ENCODE data around the gene PARD3.

Gene PARD3

DNA sequence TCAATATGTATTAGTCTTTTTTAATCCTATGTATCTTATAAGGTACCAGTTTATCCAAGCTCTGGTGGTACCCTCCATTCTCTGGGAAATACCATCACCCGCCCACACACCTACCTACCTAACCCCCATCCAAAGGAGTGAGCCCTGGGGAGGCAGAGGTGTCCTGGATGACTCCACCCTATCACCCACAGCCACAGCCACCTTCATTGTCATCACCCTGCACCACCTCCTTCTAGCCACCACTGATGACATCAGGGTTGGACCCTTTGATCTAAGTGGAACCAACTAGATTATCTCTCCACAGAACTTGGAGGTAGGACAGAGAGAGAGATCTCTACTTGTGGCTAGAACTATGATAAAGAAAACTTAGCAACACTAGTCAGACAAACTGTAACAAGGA, 259.4 kb downstream of the PARD3 start:
- in situ Hi-C loops (cut with MboI; ENCODE audit: low sequenced_read_pairs) = no loop called here

DNA sequence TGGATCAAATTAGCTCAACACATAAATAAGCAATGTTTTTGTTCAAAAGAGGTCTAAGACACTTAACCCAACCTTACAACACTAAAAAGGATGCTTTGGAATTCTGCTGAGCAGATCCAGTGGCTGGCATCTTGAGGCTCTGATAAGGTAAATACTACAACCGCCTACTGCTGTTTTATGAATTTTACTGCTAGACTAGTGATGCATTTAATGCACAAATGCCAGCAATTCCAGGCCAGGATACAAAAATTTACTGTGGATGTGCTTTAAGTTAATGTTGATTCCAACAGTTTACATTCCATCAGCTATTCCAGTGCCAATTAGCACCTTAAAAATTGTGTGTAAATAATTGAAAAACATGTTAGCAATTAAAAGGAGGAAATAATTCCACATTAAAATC, 261.3 kb downstream of the PARD3 start:
- in situ Hi-C loops (cut with MboI; ENCODE audit: low sequenced_read_pairs) = no loop called here

DNA sequence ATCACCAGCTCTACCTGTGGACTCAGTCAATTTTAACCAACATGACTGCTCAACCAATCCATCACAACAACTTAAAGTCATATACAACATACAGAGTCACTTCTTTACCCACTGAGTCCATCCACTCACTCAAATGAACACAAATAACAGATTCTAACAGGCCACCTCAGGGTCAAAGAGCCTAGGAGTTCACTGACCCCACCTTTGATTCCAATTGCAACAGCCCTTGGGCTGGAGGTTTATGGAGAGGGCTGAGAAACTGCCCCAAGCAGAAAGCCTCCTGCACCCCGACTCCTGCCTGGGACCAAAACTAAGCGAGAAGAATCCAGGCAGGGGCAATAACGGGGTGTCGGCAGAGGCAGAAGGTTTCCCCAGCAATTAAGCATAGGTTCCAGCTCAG, 263.8 kb downstream of the PARD3 start:
- in situ Hi-C loops (cut with MboI; ENCODE audit: low sequenced_read_pairs) = no loop called here

DNA sequence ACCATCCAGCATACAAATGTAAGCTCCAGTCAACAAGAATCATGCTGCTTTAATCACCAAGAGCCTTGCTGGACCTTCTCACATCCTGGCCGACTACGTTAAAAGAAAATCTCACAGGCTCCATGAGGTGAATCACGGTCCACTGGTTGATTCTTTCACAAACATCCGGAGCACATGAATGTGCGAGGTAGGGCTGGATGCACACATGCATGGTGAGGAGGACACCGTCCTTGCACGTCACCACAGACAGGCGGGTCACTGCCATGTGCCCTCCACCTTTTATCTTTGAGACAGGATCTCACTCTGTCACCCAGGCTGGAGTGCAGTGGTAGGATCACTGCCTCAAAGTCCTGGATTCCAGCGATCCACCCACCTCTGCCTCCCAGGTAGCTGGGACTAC, 265.1 kb downstream of the PARD3 start:
- in situ Hi-C loops (cut with MboI; ENCODE audit: low sequenced_read_pairs) = no loop called here

DNA sequence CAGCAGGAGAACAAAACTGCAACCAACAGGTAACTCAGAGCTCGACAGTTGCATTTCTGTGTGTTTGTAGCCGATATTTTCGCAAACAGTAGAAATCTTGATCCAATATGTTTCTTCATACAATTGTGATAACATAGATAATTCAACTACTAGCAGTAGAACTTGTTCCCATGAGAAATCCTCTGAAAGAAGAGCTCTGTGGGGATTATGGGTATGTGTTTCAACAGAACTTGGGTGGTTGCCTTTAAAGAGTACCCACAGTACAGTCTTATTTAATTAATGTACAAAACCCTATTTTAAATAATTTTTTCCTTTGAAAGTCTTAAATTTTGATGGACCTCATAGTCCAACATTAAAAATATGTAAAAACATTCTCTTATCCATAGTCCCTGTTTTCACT, 266.1 kb downstream of the PARD3 start:
- in situ Hi-C loops (cut with MboI; ENCODE audit: low sequenced_read_pairs) = no loop called here

DNA sequence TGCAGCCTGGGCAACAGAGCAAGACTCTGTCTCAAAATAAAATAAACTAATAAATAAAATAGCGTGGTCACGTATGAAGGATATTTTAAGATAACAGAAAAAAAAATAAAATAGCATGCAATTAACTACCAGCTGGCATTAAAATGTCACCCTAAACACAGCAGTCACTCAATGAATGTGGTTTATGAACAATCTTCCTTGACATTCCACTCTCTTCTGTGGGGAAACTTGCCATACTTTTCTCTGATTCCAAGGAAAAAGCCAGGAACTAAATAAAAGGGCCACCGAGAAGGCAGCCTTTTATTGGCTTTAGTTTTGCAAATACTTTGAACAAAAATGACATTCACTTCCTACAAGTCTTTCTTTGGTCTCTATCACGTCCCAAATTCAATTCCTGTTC, 266.6 kb downstream of the PARD3 start:
- in situ Hi-C loops (cut with MboI; ENCODE audit: low sequenced_read_pairs) = no loop called here

DNA sequence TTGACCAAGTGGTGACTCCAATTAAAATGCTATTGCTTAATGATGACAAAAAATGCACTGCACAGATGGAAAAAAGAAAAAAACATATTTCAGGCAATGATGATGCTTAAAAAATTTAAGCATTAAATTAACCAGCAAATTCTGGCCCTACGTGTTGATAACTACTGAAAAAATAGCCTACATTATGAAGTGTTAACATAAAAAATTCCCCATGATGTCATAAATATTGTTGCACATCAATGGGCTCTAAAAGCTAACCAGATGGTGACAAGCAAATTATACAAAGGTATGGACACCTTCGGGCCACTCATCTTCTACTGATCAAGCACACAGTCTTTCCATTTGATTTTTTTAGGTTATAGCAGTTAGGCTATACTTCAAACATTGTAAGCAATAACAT, 267.4 kb downstream of the PARD3 start:
- in situ Hi-C loops (cut with MboI; ENCODE audit: low sequenced_read_pairs) = no loop called here

DNA sequence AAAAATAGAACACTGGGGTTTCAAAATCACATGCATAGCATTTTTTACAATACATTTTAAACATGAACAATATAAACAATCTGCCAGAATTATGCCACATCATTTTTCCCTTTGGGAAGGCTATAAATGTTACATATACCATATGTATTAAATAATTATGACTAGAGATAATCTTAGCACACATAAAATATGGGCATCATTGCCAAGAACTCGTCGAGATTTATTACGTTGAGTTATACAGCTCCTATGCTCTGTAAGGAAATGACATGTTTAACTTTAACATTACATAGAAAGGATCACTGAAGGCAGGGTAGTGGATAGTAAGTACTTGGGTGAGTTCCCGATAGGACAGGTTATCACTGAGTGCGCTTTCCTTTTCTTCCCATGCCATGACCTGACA, 267.8 kb downstream of the PARD3 start:
- in situ Hi-C loops (cut with MboI; ENCODE audit: low sequenced_read_pairs) = no loop called here

DNA sequence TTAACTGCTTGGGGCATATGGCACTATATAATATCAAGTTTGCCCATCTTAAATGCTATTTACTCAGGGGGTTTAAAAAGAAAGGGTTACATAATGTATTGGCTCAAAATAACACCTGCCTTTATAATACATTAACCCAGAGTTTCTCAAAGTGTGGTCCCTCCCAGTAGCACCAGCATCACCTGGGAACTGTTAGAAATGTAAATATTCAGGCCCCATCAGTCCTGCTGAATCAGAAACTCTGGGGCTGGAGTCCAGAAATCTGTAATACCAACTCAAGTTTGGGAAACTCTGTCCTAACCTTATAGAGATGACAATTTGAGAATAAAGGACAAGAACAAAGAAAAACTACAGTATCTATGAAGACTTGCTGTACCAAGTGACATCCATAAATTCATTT, 270.7 kb downstream of the PARD3 start:
- in situ Hi-C loops (cut with MboI; ENCODE audit: low sequenced_read_pairs) = no loop called here

DNA sequence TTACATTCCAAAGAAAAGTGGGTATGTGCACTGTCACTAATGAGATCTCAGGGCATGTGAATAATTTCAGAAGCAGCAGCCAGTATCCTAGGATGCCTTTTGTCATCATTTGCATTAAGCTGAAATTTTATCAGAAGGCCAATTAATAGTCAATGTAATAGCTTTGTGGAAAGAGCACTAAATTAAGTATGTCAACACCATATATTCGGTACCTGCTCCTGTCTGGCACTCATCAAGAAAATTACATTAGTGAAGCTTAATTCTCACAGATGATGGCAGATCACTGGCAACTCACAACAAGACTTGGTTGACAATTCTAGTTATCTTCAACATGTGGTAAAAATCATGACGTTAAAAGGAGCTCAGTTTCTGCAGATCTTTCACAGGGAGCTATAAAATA, 271.4 kb downstream of the PARD3 start:
- in situ Hi-C loops (cut with MboI; ENCODE audit: low sequenced_read_pairs) = no loop called here

DNA sequence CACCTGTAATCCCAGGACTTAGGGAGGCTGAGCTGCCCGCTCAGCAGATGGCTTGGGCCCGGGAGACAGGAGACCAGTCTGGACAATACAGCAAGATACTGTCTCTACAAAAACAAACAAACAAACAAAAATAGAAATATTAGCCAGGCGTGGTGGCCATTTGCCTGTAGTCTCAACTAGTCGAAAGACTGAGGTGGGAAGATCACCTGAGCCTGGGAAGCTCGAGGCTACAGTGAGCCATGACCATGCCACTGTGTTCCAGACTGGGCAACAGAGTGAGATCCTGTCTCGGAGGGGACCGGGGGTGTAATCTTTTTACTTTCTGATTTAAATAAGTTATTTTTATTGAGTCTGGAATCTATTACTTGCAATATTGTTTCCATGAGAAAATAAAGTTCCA, 274.6 kb downstream of the PARD3 start:
- in situ Hi-C loops (cut with MboI; ENCODE audit: low sequenced_read_pairs) = no loop called here

DNA sequence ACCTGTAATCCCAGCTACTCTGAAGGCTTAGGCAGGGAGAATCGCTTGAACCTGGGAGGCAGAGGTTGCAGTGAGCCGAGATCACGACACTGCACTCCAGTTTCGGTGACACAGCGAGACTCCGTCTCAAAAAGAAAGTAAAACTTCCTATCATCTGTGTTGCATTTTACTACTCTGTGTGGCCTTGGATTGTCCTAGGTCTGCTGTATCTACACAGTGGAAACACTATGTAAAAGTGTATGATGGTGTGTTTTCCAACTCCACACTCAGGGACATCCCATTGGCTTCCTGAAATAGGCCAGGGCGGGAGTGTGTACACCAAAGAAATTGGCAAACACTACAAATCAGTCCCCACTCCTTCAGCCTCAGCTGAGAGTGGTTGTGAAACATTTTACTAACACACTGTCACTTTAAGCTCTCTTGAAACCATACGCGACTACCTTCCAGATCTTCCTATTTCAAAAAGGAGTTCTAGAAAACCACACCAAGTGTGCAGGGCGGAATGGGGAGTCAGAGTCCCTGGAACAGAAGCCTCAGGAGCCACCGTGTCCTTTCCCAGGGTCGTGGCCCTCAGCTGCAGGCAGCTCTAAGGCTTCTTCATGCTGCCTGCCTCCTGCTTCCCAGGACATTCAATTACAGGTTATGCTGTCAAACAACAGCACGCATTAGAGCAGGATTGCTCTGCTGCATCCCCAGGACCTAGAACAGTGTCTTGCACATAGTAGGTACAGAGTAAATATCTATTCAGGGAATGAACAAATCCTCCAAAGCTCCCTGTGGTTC, 275.4 kb downstream of the PARD3 start:
- in situ Hi-C loops (cut with MboI; ENCODE audit: low sequenced_read_pairs) = no loop called here

DNA sequence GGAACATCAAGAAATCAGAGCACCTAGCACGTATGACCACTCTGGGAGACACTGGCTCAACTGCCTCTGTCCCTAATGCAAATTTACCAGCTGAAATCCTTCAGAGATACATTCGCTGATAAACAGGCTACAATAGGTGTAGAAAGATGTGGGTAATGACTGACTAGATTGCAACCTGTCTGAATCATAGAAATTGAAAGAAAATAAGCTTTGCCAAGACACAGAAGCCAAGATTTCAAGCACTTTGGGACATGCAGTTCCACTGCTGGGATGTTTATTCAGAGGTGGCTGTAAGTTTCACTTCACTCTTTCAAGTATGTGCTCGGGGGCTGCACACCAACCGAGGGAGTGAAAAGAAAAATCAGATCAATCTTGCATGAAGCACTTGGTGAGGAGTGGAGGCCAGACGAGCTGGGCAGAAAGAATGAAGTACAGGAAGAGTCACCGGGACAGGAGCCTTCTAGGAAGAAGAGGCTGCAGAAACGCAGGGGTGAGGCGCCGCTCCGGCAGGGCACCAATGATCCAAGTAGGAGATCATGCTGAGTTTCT, 276.7 kb downstream of the PARD3 start:
- in situ Hi-C loops (cut with MboI; ENCODE audit: low sequenced_read_pairs) = no loop called here

DNA sequence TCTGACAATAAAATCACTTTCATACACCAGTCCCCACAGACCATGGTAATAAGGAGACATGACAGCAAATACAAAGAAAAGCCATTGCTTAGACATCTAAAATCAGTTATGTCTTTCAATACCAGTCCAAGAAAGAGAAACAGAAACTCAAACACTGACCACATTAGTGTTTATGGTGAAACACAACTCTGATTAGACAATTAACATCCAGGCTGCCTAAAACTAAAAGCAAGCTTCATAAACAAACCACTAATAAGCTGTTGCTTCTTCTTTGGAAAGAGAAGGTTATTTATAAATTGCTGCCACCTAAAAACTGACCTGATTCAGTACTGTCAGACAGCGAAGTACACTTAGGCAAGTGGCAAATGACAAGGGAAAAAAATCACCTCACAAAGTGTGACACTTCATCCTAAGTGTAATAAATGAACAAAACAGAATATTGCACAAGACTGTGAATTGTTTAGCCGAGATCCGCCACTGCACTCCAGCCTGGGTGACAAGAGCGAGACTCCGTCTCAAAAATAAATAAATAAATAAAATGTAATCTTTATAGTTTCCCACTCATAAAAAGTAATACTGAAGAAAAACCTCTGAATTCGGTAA, 277.4 kb downstream of the PARD3 start:
- in situ Hi-C loops (cut with MboI; ENCODE audit: low sequenced_read_pairs) = no loop called here

DNA sequence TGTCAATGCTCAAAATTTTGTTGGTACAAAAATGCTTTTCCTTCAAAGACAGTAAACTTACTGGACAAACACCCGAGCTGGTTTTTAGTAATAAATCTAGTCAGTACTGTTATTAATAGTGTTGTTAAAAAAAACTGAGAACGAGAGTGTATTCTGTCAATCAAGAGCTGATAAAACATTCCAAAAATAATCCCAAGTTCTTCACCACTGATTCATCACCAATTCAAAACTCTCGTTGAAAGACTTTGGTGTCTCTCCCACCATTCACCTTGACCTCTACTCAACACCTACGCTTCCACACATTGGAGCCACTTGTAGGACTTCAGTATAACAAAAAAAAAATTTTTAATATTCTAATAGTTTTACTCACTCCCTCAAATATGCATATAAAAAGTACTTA, 279.2 kb downstream of the PARD3 start:
- in situ Hi-C loops (cut with MboI; ENCODE audit: low sequenced_read_pairs) = no loop called here

DNA sequence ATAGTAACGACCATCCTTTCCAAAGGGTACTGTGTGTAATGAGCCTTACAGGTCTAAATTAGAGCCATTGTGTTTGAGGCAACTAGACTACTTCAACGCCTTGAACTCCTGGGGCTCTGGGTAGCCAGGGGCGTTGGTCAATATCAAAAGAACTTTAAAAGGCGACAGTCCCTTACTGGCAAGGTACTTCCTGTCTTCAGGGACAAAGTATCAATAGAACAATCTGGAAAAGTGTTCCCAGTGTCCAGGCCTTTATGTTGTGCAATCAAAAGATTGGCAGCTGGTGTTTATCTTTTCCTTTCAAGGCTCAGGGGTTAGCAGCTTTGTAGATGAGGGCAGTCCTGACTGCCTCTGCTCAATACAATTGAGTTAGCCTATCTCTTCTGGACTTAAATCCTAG, 284.3 kb downstream of the PARD3 start:
- in situ Hi-C loops (cut with MboI; ENCODE audit: low sequenced_read_pairs) = no loop called here

DNA sequence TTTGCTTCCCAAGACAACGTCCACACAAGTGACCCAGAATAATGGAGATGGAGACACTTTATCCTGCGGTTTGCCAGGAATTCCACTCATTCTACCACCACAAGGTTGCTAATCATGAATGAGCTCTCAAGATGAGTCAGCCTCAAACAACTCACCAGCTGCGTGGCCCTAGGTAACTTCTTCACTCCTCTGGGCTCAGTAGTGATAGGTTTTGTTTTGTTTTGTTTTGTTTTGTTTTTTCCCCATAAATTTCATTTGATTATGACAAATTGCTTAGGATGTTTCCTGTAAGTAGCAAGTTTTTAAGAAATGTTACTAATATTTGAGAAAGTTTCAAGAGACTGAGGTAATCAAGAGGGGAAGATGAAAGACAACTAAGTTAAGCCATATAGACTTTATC, 286.8 kb downstream of the PARD3 start:
- in situ Hi-C loops (cut with MboI; ENCODE audit: low sequenced_read_pairs) = no loop called here

DNA sequence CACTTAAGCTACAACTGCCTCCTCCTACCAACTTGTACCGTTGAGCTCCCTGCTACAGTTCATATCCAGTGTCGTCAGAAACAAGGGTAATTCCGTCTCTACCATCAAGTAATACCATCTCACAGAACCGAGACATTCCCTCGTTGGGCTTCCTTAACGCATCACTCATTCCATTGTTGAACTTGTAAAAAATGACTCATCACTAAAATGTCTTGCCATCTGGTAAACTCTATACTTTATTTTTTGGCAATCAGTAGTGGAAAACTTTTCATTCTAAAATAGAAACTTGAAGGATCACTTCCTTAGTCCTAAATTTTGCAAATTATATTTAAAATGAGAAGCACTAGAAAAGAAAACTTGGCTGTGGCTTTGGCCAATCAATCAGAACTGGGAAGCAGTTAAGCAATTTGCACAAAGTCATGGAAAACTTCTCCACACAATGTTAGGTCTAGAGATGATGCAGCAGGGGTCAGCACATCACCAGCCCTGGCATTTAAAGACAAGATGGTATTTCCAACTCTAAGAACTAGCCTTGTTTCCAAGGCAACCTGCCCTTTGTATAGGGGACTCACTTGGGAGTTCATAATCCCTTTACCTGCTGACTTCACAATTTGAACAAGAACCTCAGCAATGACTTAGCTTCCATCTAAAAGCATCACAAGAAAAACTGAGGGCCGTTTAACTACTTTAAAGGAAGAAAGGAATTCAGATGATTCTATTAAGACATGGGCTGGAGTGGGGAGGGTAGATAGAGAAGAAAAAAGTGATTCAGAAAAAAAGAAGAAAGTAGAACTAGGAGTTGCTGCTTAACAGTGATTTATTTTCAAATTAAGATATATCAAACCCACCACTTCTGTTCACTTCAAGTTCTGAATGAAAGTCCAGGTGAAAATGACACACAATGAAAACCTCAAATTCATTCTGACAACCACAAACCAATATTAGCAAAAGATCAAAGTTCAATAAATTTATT, 288.1 kb downstream of the PARD3 start:
- in situ Hi-C loops (cut with MboI; ENCODE audit: low sequenced_read_pairs) = no loop called here

DNA sequence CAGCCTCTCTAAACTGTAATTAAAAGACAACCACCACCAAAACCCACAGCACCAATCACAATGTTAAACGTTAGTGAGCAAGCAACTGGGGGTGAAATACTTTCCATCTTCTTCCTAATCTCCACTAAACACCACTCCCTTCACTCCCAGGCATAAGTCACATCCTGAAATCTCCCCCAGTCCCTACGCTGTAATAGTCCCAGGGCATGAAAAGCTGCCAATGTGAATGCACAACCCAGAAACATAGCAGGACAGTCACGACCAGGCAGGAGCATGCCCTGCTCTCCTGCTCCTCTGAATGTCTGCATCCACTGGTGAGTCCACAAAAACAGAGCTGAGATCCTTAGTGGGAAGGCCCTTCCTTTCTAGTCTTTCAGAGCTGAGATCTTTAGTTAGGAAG, 288.9 kb downstream of the PARD3 start:
- in situ Hi-C loops (cut with MboI; ENCODE audit: low sequenced_read_pairs) = no loop called here

DNA sequence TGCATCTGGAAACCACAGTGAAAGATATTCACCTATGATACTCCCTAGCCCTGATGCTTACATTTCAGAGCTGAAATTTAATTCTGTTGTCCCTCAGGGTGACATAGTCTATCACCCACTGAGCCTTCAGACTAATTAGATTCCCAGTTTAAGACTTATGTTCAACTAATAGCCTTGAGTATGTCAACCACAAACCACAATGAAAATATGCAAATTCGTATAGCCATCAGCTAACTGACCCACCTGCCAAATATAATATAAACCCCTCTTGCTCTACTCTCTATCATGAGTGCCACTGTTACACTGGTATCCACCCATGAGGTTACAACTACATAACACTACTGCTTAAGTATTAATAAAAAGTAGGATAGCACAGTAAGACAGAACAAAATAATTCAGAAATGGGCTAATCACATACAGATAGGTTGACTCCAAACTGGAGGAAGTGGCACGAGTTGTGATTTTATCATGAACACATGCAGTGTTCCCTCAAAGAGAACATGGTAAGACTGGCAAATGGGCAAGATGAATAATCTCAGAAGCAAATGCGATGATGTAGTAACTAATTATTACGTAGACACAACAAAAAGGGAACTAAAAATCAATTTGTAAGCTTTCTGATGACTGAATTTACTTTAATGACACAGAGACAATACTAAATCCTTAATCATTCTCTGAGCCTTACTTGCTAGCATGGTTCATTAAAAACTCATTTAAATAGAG, 290.6 kb downstream of the PARD3 start:
- in situ Hi-C loops (cut with MboI; ENCODE audit: low sequenced_read_pairs) = no loop called here
